Body of pancreas (tissue), 4 donors: ENCODE data around the gene GLI2.

Source experiments
- CTCF ChIP-seq, 7 experiments: fragments of 450-650 bp in 4 of 7; fragments of 200-600 bp in 3 of 7; sonication (generic) in 3 of 7; IDR thresholded peaks; one replicate each; pipeline ENCODE4 v1.5.1; 2016 to 2019; ENCODE audit warnings: antibody characterized with exemption in 7 of 7
- POLR2A ChIP-seq, 3 donors: fragments of 450-650 bp; IDR thresholded peaks; one replicate each; pipeline ENCODE4 v1.6.1; 2016; ENCODE audit warnings: antibody characterized with exemption in 3 of 3, mild to moderate bottlenecking in 2 of 3

- TF ChIP-seq CTCF (IDR thresholded peaks at IDR 0.05) (no peak), POLR2A (IDR thresholded peaks at IDR 0.05) (no peak)
These were observed 24.0 kb upstream of the GLI2 start for GRCh38 chr2:120711694-120712093.
